GM21723 (cell line): ENCODE results near the gene FOXD4L1.
"Not testable (repeated sequence)": the region's sequence is repeated elsewhere in the genome, so short reads cannot be mapped to it uniquely, and the experiment has no call there.

ENCODE experiments used
- ATAC-seq: cut with Tn5 transposase; IDR thresholded peaks from one replicate; pipeline ENCODE4 v1.9.1; 2021; ENCODE audit warnings: mild to moderate bottlenecking, moderate library complexity; ENCODE audit not compliant: unreplicated experiment

The FOXD4L1 gene

DNA sequence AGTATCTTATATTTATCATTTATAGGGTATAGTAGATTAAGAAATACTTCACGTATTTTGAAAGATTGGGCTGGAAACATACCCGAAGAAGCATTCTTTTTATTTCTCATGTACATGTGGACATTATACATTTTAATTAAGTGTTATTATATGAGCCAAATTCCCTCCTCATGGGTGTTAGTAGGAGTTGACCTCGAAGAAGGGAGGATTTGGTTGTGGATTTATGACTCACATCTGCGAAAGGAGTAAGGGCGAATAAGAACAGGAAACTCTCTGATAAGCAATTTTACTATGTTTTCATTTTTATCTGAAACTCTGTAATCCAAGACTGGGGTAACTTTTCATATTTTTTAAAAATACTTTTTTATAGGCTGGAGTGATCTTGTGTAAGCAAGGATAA is 23.0 kb downstream of the FOXD4L1 start:
- ATAC-seq = not testable (repeated sequence)

DNA sequence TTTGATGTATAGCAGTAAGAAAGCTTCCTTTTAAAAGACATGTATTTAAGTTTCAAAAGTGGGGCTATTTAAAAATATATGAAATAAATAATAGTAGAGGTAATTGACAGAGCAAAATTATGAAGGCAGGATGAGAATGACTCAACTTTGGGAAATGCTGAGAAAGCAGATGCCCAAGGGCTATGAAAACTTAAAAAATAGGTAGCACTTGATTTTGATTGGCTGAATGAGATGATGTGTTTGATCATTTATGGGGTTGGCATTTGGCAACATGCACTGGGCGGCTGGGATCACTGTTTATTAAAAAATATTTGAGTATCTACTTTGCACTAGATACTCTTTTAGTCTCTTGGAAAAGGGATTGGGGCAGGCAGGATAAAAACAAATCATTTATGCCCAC is 26.5 kb downstream of the FOXD4L1 start:
- not testable (repeated sequence) for ATAC-seq

DNA sequence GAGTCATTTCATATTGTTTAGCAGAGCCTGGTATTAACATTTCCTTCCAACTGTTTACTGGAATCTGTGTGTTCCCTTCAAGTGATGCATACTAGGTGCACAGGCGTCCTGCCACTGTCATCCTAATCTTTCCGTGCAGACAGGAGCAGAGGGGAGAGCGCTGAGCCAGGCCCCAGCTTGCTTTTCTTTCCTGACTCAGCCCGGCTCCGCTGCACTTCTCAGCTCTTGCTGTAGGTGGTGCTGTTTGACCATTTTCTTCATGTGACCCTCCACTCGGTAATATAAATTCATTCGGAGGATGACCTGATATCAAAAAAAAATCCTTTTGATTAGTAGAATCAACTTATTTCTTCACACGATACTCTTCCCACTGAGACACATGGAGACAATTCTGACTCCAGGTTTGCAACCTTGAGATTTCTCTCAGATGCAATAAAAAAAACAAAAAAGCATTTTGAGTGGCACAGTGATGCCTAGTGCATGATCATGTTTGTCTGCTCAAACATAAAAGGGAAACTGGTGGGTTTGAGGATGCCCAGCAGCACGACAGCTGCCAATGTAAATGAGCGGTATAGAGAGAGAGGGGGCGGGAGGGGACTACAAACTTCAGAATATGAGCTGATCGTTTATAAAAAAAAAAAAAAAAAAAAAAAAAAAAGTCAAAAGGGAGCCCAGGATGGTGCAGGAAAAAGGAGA is 29.0 kb downstream of the FOXD4L1 start:
- peak; percentile 89 for ATAC-seq

DNA sequence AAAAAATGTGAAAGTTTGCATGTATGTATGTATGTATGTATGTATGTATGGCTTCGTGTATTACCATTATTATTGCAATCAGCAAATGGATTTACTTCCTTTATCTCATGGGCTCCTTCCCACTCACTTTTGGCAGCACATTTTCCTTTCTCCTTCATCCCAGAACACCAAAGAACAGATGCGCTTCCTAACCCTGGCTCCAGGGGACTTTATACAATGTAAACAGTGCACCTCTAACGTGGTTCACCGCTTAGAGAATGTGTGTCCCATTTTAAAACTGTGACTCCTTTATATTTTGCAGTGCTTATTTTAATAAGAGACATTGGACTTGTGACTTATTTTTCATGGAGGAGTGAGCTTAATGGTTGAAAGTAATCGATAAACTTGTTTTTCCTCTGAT is 29.7 kb downstream of the FOXD4L1 start:
- ATAC-seq = not testable (repeated sequence)

DNA sequence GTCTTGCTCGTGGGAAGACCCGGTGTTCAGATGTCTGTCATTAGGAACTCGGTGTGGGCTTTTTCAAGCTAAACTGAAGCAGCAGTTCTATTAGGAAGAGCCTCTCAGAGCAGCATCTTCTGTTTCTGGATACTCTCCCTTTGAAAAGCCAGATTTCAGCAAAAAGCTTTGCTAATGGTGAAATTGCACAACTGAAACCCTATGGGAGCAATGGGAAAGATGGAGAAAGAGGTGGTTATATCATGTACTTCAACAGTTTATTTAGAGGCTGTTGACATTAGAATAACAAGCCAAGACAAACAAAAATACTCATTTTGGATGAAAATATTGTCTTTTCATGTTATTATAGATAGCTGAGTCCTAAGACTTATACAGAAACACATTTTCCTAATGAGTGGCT is 30.4 kb downstream of the FOXD4L1 start:
- ATAC-seq = not testable (repeated sequence)

DNA sequence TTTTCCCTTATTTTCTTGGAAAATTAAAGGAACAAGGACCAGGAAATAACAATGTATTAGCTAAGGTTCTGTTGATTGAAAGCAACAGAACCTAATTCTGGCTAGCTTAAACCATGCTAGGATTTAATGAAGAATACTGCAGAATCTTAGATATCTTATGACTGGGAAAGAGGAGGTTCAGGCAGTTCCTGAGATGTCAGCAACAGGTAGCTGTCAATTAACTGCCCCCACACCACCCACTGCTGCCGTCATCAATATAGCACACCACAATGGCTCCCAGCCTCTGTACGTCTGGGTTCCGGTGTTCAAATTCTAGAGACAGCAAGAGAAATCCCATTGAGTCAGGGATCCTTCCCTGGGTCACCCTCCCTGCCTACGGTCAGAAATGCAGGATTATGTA is 34.5 kb downstream of the FOXD4L1 start:
- ATAC-seq = not testable (repeated sequence)

DNA sequence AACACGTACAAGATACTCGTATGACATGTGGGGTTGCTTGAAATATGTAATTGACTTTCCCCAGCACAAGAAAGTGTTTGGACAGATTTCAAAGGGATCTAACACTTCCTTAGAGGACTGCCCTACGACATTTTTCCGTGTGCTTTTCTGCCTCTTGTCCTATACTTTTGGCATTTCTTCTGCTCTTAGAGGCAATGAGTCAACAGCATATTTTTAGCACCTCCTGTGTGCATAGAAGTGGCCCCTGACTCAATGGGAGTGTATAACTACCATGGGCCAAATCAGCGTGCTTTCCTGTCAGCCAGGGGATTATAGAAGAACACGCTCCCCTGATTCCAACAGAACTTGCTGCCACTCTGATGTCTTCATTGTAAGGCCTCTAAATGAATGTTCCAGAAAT is 38.1 kb downstream of the FOXD4L1 start:
- ATAC-seq = not testable (repeated sequence)

DNA sequence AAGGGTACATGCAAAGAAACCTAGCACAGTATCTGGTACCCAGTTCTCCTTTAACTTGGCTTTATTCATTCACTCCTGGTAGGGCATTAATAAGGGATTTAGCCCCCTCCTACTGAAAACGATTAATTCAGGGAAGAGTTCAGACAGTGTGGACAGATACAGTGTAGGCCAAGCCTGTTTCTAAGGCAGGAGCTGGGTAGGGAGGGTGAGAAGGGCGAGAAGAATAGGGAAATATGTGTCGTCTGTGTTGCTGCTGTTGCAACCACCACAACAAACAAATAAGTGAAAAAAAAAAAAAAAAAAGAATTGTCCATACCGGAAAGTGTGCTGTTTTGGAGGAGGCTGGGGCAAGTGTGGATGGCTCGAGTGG is 42.4 kb downstream of the FOXD4L1 start:
- ATAC-seq = not testable (repeated sequence)

DNA sequence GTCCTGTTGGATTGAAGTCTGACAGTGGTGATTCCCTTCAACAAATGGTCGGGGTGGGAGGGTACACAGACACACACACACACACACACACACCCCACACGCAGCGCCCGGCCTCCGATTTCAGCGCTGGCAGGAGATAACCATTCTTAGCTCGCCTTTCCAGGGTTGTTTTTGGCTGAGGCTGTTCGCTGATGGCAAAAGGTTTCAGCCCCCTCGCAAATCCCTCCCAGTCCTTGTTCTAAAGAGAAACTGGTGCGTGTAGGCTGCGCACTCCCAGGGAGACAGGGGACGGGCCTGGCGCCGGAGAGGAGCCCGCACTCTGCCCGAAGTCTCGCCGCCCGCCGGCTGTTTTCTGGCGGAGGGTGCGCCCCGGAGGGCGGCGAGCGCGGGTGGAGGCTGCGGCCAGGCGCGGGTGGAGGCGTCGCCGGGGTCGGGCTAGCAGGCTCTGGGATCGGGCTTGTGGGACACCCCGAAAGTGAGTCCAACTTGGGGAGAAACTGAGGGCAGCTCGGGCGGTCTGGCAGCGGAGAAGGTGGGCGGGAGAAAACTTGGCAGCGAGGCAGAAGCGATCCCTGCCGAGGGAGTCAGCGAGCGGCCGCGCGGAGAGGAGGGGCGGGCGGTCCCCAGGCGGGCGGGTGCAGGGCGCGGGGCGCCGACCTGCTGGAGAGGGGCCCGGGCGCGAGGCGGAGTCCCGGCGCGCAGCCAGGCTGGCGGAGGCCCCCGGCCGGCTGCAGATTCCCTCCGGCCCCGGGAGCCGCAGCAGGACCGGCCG is 42.9 kb downstream of the FOXD4L1 start:
- ATAC-seq = not testable (repeated sequence)

DNA sequence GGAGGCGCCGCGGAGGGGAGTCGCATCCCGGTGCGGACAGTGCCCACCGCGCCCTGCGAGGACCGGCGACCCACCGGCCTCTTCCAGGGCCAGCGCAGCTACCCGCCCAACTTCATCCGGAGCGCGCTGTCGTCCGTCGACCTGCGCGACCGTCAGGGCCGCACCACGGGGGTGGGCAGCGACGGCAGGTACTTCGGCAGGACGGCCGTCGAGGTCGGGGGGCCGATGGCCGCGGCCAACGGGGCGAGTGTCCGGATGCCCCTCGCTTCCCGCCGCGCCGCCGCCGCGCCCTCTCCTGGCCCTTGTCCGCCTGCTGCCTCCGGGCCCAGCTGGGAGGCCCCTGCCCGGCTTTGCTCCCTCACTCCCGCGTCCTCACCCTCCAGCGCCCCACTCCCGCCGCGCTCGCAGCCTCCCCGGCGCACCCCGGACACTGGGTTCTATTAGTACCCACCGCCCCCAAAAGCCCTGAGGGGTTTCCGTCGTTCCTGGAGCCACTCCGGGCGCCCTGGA is 43.6 kb downstream of the FOXD4L1 start:
- ATAC-seq = not testable (repeated sequence)

DNA sequence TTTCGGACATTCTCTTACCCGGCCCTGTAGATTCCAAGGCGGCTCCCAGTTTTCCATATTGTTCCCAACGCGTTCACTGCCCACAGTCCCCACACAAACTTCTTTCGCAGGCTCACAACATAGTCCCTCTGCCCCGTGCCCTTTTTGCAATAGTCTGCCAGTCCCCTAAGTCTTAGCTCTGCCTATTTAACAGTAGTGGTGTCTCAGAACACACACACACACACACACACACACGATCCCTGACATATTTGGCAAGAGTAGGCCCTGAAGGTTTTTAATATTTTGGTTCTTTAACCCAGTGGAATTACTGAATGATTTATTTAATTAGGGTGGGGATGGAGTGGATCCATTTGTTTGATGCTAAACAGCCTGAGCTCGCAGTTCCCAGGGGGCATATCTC is 44.1 kb downstream of the FOXD4L1 start:
- ATAC-seq = not testable (repeated sequence)
